Lower leg skin (tissue), 4 donors: ENCODE results near the gene WWOX. TPM values are rescaled to one million over a fixed set of nuclear protein-coding genes. Genes with fewer than 3 reads are reported as not detected.

Experiments
- DNase-seq, 2 donors: peaks; one replicate each; pipeline ENCODE4 v3.0.0-alpha.2; 2019; ENCODE audit warnings: low spot score in 2 of 2
- H3K4me3 ChIP-seq: fragments of 200-600 bp; sonication (generic); 2 replicates; pipeline ENCODE4 v1.5.1; 2017; ENCODE audit warnings: mild to moderate bottlenecking, low read depth; ENCODE audit not compliant: poor library complexity, severe bottlenecking
- CTCF ChIP-seq, 3 donors: fragments of 450-650 bp; IDR thresholded peaks; one replicate each; pipeline ENCODE4 v1.5.1; 2016; ENCODE audit warnings: antibody characterized with exemption in 3 of 3, mild to moderate bottlenecking in 3 of 3, moderate library complexity in 2 of 3
- POLR2A ChIP-seq, 2 donors: fragments of 450-650 bp; IDR thresholded peaks; one replicate each; pipeline ENCODE4 v1.6.1; 2016 to 2017; ENCODE audit warnings: antibody characterized with exemption in 2 of 2, mild to moderate bottlenecking in 1 of 2, moderate library complexity in 1 of 2
- WGBS, 2 donors: methylation state at CpG; one replicate each; pipeline ENCODE4 v1.1.5; 2018; 5-methylcytosine and 5-hydroxymethylcytosine counted together
- intact Hi-C: fragments of 100-400 bp; cut with DNase I; formaldehyde crosslinking; loops from one replicate; pipeline ENCODE4 v1.15.0; 2023; ENCODE audit warnings: low total_unique reads
- total RNA-seq, 4 donors: library from RNA; depleted of rRNA; stranded (reverse); fragments of >200 nt; gene quantifications; one replicate each; pipeline ENCODE4 v1.1.0, GENCODE V29; 2016

Gene WWOX
- total RNA-seq, 4 donors from 2014 or later = 21.0 to 82.7 (median 36.1) TPM

- intact Hi-C loops = no loop called here
- 82 to 86% methylated on average over 4 of the region's 4 CpGs for WGBS, 2 donors
- TF ChIP-seq POLR2A (IDR thresholded peaks at IDR 0.05) (no peak), CTCF (IDR thresholded peaks at IDR 0.05) (no peak)
- no peak overlapping the region for H3K4me3 ChIP-seq
- DNase-seq = no peak
Observed at GRCh38 chr16:78180349-78180748, 80.9 kb downstream of the WWOX start.

GRCh38 chr16:78183437-78184237 lies 84.2 kb downstream of the WWOX start:
- TF ChIP-seq POLR2A (IDR thresholded peaks at IDR 0.05) (no peak), CTCF (IDR thresholded peaks at IDR 0.05) (no peak)
- 72 to 81% methylated on average over 15 of the region's 15 CpGs for WGBS, 2 donors

GRCh38 chr16:78184238-78185183 lies 85.1 kb downstream of the WWOX start:
- no peak for DNase-seq
- 62% methylated on average over 13 of the region's 13 CpGs for WGBS, 2 donors
- H3K4me3 ChIP-seq = no peak overlapping the region

More at GRCh38 chr16:78183437-78184237, 84.2 kb downstream of the WWOX start:
- no peak overlapping the region for H3K4me3 ChIP-seq
- intact Hi-C loops = no loop called here
- DNase-seq = no peak

GRCh38 chr16:78189121-78189520 lies 89.7 kb downstream of the WWOX start:
- DNase-seq = no peak
- no peak overlapping the region for H3K4me3 ChIP-seq
- intact Hi-C loops = no loop called here
- TF ChIP-seq CTCF (IDR thresholded peaks at IDR 0.05) (no peak), POLR2A (IDR thresholded peaks at IDR 0.05) (no peak)
- 89 to 94% methylated on average over 7 of the region's 7 CpGs for WGBS, 2 donors

More at GRCh38 chr16:78184238-78185183, 85.1 kb downstream of the WWOX start:
- intact Hi-C loops = no loop called here
- TF ChIP-seq POLR2A (IDR thresholded peaks at IDR 0.05) (no peak), CTCF (IDR thresholded peaks at IDR 0.05) (no peak)

GRCh38 chr16:78192734-78193488 lies 93.5 kb downstream of the WWOX start:
- 84 to 89% methylated on average over 9 of the region's 9 CpGs for WGBS, 2 donors
- TF ChIP-seq CTCF (IDR thresholded peaks at IDR 0.05) (no peak), POLR2A (IDR thresholded peaks at IDR 0.05) (no peak)
- no peak overlapping the region for H3K4me3 ChIP-seq
- no peak for DNase-seq
- intact Hi-C loops = no loop called here
